ENCODE results near the gene SPC25.
"Not testable (repeated sequence)": the region's sequence is repeated elsewhere in the genome, so short reads cannot be mapped to it uniquely, and the experiment has no call there.

Gene SPC25

DNA sequence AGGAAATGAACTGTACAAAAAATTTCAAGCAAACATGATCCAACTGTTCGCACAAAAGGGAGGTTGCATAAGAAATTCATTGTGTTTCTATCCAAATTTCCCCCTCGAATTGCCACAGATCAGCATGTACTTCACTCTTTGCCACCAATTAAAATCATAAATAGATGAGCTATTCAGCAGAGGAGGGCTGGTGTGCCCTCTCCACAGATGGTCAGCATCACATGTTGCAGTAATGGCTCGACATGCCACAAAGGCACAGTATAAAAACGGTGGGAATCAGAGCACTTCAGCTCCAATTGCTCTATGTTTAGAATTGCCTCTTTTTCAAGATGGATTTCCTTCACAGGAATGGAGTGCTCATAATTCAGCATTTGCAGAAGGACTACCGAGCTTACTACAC, 10.8 kb upstream of the SPC25 start, which contains the start of gene G6PC2:
TSS of gene G6PC2 (plus strand) at position 289 of the 400 bp plus-strand sequence. CDS start at position 330, 41 bp downstream.
- DNase-seq: no peak

DNA sequence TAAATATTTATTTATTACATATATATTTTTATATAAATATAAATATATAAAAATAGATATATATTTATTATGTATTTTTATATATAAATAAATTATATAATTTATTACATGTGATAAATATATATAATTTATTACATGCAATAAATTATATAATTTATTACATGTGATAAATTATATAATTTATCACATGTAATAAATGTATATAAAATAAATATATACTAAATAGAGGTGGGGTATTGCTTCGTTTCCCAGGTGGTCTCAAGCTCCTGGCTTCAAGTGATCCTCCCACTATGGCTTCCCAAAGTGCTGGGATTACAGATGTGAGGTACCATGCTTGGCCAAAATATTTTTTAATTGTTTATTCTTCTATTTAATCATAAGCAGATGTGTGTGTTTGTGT, 7.2 kb upstream of the SPC25 start:
- no peak for DNase-seq

DNA sequence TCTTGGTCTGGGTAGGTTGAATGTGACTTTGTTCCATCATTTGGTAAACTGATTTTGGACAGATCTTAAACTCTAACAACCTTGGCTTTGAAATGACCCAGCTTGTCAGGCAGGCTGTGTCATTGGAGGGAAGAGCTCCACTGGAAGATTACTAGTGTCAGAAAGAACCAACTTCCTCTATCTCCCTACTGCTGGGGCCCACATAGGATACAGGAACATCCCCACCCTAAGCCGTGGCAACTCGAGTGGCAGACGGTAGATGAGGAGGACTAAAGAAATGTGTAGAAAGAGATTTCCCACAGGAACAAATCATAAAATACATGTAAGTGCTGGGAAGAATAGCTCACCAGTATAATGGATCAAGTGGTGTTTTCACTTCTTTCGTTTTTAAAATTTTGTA, 6.6 kb upstream of the SPC25 start:
- DNase-seq: no peak

GRCh38 chr2:168895771-168896170, 5.5 kb upstream of the SPC25 start:
- DNase-seq: no peak

DNA sequence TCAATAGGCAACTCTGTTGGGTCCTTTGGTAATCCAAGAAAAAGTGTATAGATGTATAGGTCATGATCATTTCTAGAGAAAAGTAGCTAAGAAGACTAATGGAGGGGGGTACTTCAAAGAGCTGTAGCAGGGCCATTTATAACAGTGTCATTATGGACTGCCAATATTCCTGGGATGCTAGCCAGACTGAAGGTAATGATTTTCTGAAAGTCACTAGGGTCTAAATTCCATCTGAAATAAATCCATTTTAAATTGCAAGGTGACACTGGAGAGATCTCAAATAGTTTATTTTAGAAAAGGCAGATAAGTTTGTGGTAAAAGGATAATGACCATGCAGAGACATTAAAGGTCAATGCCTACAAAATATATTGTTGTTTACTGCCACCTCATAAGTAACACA, 4.5 kb upstream of the SPC25 start:
- DNase-seq: no peak

DNA sequence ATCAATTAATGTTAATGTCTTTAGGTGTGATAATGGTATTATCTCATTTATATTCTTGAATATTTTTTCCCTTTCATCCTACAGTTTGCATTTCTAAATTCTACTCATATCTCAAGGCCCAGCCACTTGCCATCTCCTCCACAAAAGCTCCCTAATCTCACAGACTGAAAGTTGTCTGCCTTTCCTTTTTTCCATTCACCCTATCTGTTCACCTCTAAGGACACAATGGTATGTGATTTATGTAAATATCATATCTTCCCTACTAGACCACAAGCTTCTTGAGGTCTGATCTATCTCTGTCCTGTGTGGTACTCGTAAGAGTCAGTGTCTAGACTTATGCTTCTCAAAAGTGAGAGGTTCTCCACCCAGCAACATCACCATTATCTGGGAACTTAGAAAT, 3.9 kb upstream of the SPC25 start:
- DNase-seq: no peak

- no peak for DNase-seq
Measured at GRCh38 chr2:168892327-168892726, 2.1 kb upstream of the SPC25 start.

GRCh38 chr2:168889635-168890005, 610 bp downstream of the SPC25 start:
- DNase-seq: no peak

- DNase-seq: no peak
Measured at GRCh38 chr2:168884975-168885374, 5.3 kb downstream of the SPC25 start.

DNA sequence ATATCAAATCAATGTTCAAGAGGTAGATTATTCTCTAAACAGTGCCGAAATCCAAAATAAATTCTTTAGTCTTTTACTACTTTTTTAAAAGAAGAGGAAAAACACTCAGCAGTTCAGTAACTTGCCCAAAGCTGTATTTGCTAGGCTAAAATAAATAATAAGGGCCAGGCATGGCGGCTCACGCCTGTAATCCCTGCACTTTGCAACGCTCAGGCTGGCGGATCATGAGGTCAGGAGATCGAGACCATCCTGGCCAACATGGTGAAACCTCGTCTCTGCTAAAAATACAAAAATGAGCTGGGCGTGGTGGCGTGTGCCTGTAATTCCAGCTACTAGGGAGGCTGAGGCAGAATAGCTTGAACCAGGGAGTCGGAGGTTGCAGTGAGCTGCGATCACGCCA, 8.1 kb downstream of the SPC25 start:
- not testable (repeated sequence) for DNase-seq

DNA sequence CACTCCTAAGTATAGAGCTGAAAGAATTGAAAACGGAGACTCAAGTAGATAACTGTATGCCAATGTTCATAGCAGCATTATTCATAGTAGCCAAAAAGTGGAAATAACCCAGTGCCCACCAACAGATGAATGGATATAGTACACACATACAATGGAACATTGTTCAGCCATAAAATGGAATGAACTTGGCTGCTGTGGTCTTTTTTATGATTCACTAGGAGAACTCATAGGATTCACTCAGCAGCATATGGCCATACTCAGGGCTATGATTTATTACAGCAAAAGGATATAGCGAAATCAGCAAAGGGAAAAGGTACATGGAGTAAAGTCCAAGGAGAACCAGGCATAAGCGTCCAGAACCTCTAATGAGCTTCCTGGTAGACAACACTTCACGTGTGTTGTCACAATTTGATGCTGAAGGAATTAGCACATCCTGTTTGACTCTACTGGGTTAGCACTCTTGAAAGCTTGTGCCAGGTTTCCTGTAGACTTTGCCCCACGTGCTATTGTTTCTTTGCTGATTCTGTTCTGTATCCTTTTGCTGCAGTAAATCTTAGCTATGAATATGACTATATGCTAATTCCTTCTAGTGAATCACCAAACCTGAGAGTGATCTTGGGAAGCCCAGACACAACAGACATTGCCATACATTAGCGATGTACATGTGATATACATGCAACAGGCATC, 15.7 kb downstream of the SPC25 start:
- DNase-seq: no peak

- DNase-seq: not testable (repeated sequence)
Measured at GRCh38 chr2:168870824-168871223, 19.4 kb downstream of the SPC25 start.

DNA sequence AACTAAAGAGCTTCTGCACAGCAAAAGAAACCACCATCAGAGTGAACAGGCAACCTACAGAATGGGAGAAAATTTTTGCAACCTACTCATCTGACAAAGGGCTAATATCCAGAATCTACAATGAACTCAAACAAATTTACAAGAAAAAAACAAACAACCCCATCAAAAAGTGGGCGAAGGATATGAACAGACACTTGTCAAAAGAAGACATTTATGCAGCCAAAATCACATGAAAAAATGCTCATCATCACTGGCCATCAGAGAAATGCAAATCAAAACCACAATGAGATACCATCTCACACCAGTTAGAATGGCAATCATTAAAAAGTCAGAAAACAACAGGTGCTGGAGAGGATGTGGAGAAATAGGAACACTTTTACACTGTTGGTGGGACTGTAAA, 19.9 kb downstream of the SPC25 start:
- DNase-seq: not testable (repeated sequence)

DNA sequence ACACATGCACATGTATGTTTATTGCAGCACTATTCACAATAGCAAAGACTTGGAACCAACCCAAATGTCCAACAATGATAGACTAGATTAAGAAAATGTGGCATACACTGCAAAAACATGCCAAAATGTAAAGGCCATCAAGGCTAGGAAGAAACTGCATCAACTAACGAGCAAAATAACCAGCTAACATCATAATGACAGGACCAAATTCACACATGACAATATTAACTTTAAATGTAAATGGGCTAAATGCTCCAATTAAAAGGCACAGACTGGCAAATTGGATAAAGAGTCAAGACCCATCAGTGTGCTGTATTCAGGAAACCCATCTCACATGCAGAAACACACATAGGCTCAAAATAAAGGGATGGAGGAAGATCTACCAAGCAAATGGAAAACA, 23.1 kb downstream of the SPC25 start:
- not testable (repeated sequence) for DNase-seq

- DNase-seq: no peak
Measured at GRCh38 chr2:168858146-168858545, 32.1 kb downstream of the SPC25 start.

GRCh38 chr2:168855601-168856000, 34.6 kb downstream of the SPC25 start:
- no peak for DNase-seq

DNA sequence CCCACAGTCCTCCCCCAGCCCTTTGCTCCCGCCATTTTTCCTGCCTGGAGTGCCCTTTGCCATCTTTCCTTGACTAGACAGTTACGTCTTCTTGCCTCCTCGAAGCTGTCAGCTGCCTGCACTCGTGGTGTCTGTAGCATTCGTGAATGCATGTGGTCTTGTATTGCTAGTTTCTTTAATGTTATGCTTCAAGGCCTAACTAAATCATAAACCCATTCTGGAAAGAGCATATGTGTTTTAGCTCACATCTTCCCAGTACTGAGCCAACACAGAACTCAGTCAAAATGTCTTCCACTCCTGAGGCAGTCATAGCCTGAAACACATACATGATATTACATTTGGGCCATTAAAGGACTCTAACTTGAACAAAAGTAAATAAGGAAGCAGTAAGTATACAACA, 35.6 kb downstream of the SPC25 start:
- DNase-seq: no peak

DNA sequence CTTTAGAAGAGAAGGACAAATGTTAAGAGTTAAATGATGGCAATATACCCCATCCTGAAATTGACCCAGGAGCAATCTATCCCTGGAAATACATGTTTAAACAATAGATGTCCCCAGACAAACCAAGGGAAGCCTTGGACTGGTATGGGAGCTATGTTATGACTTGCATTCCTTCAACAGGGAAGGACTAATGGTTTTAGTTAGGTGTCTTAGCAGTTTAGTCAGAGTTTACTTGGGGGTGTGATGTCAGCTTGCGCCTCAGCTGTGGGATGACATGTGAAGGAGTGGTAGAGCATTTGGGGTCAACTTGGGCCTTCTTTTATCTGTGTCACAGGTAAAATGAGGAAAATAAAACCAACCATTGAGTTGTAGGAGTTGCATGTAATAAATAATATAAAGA, 36.8 kb downstream of the SPC25 start:
- no peak for DNase-seq

DNA sequence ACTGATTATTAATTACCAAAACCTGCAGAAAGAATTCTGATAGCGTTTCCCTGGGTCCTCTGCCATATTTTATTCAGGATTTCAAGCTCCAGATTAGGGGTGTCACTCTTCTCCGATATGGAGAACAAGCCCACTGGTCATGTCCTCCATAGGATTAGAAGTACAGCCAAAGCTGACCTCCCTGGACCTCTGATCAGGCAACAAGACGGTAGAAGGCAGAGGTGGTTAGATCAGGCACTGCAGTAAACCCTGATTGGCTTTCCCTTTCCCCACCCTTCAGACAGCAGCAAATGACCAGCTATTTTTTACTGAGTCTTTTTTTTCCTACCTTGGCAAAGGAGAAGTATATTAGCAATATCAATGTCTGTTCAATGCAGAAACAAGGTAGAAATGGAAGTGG, 37.7 kb downstream of the SPC25 start:
- no peak for DNase-seq

DNA sequence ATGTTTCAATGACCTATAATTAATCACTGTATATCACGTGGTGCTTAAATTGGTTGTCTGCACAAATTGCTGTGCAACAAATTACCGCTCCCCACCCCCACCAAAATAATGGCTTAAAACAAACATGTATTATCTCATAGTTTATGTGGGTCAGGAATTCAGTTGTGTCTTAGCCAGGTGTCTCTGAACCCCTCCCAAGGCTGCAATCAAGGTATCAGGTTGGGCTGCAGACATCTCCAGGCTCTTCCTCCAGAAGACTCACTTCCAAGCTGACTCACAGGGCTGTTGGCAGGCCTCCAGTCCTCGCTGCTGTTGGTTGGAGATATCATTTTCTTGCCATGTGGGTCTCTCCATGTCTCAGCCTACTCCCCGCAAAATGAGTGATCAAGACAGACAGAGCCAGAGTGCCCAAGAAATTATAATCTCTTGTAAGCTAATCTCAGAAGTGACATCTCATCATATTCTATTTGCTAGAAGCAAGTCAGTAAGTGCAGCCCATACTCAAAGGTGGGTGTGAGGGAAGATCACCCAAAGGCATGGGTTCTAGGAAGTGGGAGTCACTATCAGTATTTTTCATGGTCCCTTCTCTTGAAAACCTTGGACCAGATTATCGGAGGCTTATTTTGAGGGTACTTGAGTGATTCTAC, 38.4 kb downstream of the SPC25 start:
- no peak for DNase-seq

- no peak for DNase-seq
Measured at GRCh38 chr2:168850846-168851245, 39.4 kb downstream of the SPC25 start.

DNA sequence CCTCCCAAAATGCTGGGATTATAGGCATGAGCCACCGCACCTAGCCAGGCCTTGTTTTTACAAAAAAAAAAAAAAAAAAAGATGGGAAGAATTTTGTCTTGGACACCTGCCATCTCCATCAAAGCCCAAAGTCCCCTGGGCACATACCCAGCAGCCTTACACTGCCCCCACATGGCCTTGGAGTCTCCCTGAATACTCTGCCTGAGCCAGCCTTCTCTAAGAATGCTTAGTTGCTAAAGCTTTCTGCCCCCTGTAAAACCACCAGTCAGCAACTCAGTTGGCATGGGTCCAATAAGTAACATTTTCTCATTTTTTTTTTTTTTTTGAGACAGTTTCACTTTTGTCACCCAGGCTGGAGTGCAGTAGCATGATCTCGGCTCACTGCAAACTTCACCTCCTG, 40.6 kb downstream of the SPC25 start:
- DNase-seq: no peak

DNA sequence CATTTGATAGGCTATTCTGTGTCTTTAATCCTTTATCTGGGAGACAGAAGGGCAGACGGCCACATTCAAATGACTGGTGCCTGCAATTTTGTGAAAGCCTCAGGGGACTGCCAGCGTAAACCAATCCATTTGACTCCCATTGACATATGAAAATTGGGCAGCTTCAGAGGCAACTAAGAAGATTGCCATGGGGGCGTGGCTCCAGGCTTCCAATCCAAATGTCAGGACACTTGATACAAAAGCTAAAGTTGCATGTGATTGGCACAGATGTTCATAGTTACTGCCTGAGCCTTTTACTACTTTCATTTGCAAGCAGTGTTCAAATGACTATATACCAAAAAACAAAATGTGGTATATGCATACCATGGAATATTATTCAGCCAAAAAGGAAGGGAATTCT, 42.0 kb downstream of the SPC25 start:
- no peak for DNase-seq

GRCh38 chr2:168843253-168843652, 47.0 kb downstream of the SPC25 start:
- DNase-seq: no peak

DNA sequence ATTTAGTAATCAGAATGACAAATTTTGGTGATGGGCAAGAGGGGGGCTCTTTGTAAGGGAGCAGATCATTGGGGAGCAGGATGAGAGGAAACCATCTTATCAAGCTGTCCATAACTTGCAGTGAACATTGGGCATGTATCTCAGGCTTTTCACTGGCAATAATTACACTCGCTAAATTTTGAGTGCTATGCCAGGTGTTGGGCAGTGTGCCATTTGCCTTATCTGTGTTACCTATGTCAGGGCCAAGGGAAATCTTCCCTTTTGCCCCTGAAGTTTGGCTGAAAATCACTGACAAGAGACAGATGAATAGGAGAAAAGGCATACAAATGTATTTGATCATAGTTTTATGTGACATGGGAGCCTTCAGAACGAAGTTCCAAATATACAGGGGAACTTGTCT, 48.8 kb downstream of the SPC25 start:
- no peak for DNase-seq
